ENCODE data around the gene NBAS.

GRCh38 chr2:15206419-15206818 is 354.7 kb downstream of the NBAS start:
- no peak for TF ChIP-seq POLR2A (IDR thresholded peaks at IDR 0.05; ENCODE audit: low read length)
- no peak for TF ChIP-seq GATA1 (IDR thresholded peaks at IDR 0.05; ENCODE audit: low read depth, low read length)
